Measurements from ENCODE around the gene RANBP10. TPM values are rescaled to one million over a fixed set of nuclear protein-coding genes. Genes with fewer than 3 reads are reported as not detected.

RANBP10 gene
- total and polyA plus RNA-seq, 2 experiments from 2014 or later: 9.0 to 13.6 TPM

DNA sequence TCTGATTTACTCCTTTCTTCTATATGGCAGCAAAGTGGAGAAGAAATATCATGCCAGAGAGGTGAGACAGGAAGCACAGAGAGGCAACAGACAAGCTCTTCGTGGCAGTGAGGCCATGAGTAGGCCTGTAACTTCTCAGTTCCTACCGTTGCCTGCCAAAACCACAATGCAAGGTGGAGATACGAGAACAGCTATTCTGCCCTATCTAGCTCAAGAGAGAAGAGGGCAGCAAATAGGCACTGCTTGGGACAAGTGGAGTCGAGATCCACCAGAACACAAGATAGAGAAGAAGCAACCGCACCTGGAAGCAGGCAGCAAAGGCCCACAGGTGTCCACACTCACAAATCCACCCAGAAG is 24.8 kb downstream of the RANBP10 start (continued):
- no peak for TF ChIP-seq ZNF331 (CRISPR knock-in tag; IDR thresholded peaks at IDR 0.05; ENCODE audit: low read depth)
- TF ChIP-seq, protein P1, sequence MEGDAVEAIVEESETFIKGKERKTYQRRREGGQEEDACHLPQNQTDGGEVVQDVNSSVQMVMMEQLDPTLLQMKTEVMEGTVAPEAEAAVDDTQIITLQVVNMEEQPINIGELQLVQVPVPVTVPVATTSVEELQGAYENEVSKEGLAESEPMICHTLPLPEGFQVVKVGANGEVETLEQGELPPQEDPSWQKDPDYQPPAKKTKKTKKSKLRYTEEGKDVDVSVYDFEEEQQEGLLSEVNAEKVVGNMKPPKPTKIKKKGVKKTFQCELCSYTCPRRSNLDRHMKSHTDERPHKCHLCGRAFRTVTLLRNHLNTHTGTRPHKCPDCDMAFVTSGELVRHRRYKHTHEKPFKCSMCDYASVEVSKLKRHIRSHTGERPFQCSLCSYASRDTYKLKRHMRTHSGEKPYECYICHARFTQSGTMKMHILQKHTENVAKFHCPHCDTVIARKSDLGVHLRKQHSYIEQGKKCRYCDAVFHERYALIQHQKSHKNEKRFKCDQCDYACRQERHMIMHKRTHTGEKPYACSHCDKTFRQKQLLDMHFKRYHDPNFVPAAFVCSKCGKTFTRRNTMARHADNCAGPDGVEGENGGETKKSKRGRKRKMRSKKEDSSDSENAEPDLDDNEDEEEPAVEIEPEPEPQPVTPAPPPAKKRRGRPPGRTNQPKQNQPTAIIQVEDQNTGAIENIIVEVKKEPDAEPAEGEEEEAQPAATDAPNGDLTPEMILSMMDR (conservative IDR thresholded peaks at IDR 0.05; ENCODE audit: low read depth in 2 of 2): no peak
- TF ChIP-seq ZNF114 (CRISPR knock-in tag; IDR thresholded peaks at IDR 0.05): no peak
- TF ChIP-seq EZH2 (IDR thresholded peaks at IDR 0.05; ENCODE audit: low read depth, unreplicated experiment): no peak
- no peak for TF ChIP-seq JUNB (IDR thresholded peaks at IDR 0.05; ENCODE audit: unreplicated experiment)
- TF ChIP-seq NANOG (IDR thresholded peaks at IDR 0.05; ENCODE audit: borderline replicate concordance): no peak
- no peak for TF ChIP-seq REST (IDR thresholded peaks at IDR 0.05; ENCODE audit: unreplicated experiment)

DNA sequence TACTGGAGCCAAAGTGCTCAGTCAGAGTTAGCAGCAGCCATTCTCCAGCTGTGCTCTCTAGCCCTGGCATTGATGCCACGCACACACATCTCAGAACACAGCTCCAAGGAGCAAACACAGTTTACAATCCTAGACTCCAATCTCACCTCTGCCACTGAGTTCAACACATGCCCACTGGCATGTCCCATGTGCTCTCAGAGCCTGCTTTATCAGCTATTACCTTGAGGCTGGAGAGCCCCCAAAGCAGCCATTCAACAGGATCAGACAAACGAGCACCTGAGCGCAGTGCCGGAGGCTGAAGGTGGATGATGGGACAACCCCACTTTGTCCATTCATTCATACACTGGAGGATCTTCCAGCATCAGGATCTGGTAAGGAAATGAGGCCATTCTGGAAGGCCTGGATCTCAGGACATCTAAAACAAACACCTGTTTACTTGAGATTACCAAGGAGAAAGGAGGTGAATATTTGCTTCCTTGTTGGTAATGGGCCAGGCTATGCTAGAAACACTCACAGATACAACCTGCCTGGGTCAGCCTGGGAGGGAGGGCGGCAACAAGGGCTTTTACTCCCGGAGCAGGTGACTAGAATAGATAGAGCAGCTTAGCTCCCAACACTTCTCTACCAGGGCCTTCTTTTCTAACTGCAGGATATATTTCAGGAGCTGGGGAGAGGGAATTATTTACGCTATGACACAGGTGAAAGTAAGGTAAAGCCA is 25.4 kb downstream of the RANBP10 start:
- Histone ChIP-seq H3K4me1 (ENCODE audit: insufficient read depth) (no peaks in the 10 kb centered on the region), H3K79me2 (replicated peaks; ENCODE audit: insufficient read depth) (peaks cover 31% of the 10 kb centered on the region), H2AFZ (no peak overlapping the region), H3K27me3 (ENCODE audit: insufficient read depth) (no peaks in the 10 kb centered on the region), H3K9me2 (ENCODE audit: insufficient read depth) (no peaks in the 10 kb centered on the region), H3K27ac (ENCODE audit: low read depth) (no peak overlapping the region), H4K20me1 (replicated peaks; ENCODE audit: insufficient read depth) (peaks cover 4% of the 10 kb centered on the region; the same call in 1 of the 2 replicates), H3K36me3 (ENCODE audit: insufficient read depth) (no peaks in the 10 kb centered on the region), H3F3A (replicated peaks; ENCODE audit: low read depth) (no peaks in the 10 kb centered on the region), H3K4me2 (no peak overlapping the region), H3K4me3 (no peak overlapping the region)
- Mint-ChIP-seq H3K9me3 (no peaks in the 10 kb centered on the region), H3K27ac (no peak overlapping the region; the same call in 1 of the 2 replicates), H3K4me1 (peaks cover 2% of the 10 kb centered on the region; the same call in 1 of the 3 replicates), H3K4me3 (no peak overlapping the region), H3K36me3 (ENCODE audit: low read depth) (no peaks in the 10 kb centered on the region; the same call in 1 of the 3 replicates), H3K27me3 (ENCODE audit: insufficient read depth, low read depth, poor library complexity) (peaks cover 4% of the 10 kb centered on the region)
- no peak for DNase-seq (ENCODE audit: low spot score)
- ATAC-seq: no peak
- TF ChIP-seq ZNF114 (CRISPR knock-in tag; IDR thresholded peaks at IDR 0.05) (no peak), EZH2phosphoT487 (IDR thresholded peaks at IDR 0.05; ENCODE audit: unreplicated experiment) (no peak), REST (IDR thresholded peaks at IDR 0.05; ENCODE audit: unreplicated experiment) (no peak), STAT1 (IDR thresholded peaks at IDR 0.05; ENCODE audit: unreplicated experiment) (no peak), POLR2AphosphoS5 (IDR thresholded peaks at IDR 0.05; ENCODE audit: low read depth) (no peak), CREB1 (CRISPR knock-in tag; IDR thresholded peaks at IDR 0.05; ENCODE audit: low read depth) (no peak), NANOG (IDR thresholded peaks at IDR 0.05; ENCODE audit: borderline replicate concordance) (no peak), JUNB (IDR thresholded peaks at IDR 0.05; ENCODE audit: unreplicated experiment) (no peak)
- TF ChIP-seq, protein P2, sequence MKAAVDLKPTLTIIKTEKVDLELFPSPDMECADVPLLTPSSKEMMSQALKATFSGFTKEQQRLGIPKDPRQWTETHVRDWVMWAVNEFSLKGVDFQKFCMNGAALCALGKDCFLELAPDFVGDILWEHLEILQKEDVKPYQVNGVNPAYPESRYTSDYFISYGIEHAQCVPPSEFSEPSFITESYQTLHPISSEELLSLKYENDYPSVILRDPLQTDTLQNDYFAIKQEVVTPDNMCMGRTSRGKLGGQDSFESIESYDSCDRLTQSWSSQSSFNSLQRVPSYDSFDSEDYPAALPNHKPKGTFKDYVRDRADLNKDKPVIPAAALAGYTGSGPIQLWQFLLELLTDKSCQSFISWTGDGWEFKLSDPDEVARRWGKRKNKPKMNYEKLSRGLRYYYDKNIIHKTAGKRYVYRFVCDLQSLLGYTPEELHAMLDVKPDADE (IDR thresholded peaks at IDR 0.05): no peak
- TF ChIP-seq, protein P1 (conservative IDR thresholded peaks at IDR 0.05; ENCODE audit: low read depth in 2 of 2): no peak
